MM.1S (cell line): ENCODE results near the gene NPS.

ENCODE experiments used
- DNase-seq: peaks from one replicate; pipeline ENCODE4 v3.0.0-alpha.2; 2015
- H2AFZ ChIP-seq: fragments of 300-600 bp; sonication (generic); 2 replicates; pipeline ENCODE4 v1.6.0; 2016; ENCODE audit warnings: antibody characterized with exemption, low read length
- H3F3A ChIP-seq: fragments of 300-600 bp; sonication (generic); 2 replicates; pipeline ENCODE4 v1.6.1; 2016; ENCODE audit warnings: mild to moderate bottlenecking, antibody characterized with exemption, low read length, moderate library complexity, mixed read lengths; ENCODE audit not compliant: insufficient read depth
- H3K27ac ChIP-seq: fragments of 300-600 bp; sonication (generic); 2 replicates; pipeline ENCODE4 v1.5.1; 2016; ENCODE audit warnings: mild to moderate bottlenecking, low read length
- H3K27me3 ChIP-seq: fragments of 300-600 bp; sonication (generic); replicated peaks from 2 replicates; pipeline ENCODE4 v1.6.0; 2016; ENCODE audit warnings: low read length; ENCODE audit not compliant: insufficient read depth
- H3K36me3 ChIP-seq: fragments of 300-600 bp; sonication (generic); replicated peaks from 2 replicates; pipeline ENCODE4 v1.6.1; 2016; ENCODE audit warnings: mild to moderate bottlenecking, low read length, mixed read lengths; ENCODE audit not compliant: insufficient read depth
- H3K4me1 ChIP-seq: fragments of 300-600 bp; sonication (generic); 2 replicates; pipeline ENCODE4 v1.6.1; 2016; ENCODE audit warnings: low read length, mixed read lengths
- H3K4me2 ChIP-seq: fragments of 300-600 bp; sonication (generic); 2 replicates; pipeline ENCODE4 v1.6.0; 2016; ENCODE audit warnings: low read depth, low read length
- H3K4me3 ChIP-seq: fragments of 300-600 bp; sonication (generic); 2 replicates; pipeline ENCODE4 v1.5.1; 2016; ENCODE audit warnings: low read length, mixed read lengths
- H3K79me2 ChIP-seq: fragments of 300-600 bp; sonication (generic); 2 replicates; pipeline ENCODE4 v1.6.1; 2016; ENCODE audit warnings: mixed run types, low read length, mixed read lengths
- H3K9ac ChIP-seq: fragments of 300-600 bp; sonication (generic); 2 replicates; pipeline ENCODE4 v1.6.1; 2016; ENCODE audit warnings: low read length, mixed read lengths
- H3K9me2 ChIP-seq: fragments of 300-600 bp; sonication (generic); replicated peaks from 2 replicates; pipeline ENCODE4 v1.6.1; 2016; ENCODE audit warnings: mild to moderate bottlenecking, low read length, mixed read lengths; ENCODE audit not compliant: insufficient read depth
- H3K9me3 ChIP-seq: fragments of 300-600 bp; sonication (generic); replicated peaks from 2 replicates; pipeline ENCODE4 v1.6.1; 2016; ENCODE audit warnings: mild to moderate bottlenecking, low read length, mixed read lengths; ENCODE audit not compliant: insufficient read depth
- H4K20me1 ChIP-seq: fragments of 300-600 bp; sonication (generic); 2 replicates; pipeline ENCODE4 v1.6.1; 2016; ENCODE audit warnings: mild to moderate bottlenecking, low read length, moderate library complexity, mixed read lengths; ENCODE audit not compliant: insufficient read depth
- EZH2 ChIP-seq: fragments of 300-600 bp; sonication (generic); optimal IDR thresholded peaks from 2 replicates; pipeline ENCODE3; 2017; ENCODE audit warnings: low read depth, mild to moderate bottlenecking, antibody characterized with exemption, low read length, mixed read lengths
- EZH2phosphoT487 ChIP-seq: fragments of 300-600 bp; sonication (generic); IDR thresholded peaks from 2 replicates; pipeline ENCODE4 v1.6.1; 2018; ENCODE audit warnings: antibody characterized with exemption, low read length
- TF ChIP-seq, protein P1 (sequence below): fragments of 300-600 bp; sonication (generic); IDR thresholded peaks from 2 replicates; pipeline ENCODE4 v1.5.1; 2016; ENCODE audit warnings: antibody characterized with exemption, low read length, mixed read lengths

The NPS gene

DNA sequence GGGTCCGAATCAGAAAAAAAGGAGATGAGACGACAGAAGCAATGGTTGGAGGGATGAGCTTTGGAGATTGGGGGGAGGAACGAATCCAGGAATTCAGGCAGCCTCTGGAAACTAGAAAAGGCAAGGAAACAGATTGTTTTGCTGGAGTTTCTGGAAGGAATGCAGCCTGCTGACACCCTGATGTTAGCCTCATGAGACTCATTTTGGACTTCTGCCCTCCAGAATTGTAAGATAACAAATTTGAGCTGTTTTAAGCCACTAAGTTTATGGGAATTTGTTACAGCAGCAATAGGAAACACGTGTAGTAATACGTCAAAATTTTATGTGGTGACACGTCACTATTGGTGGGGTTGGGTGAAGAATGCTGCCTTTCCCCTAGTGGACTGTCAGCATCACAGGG lies 25.6 kb upstream of the NPS start:
- Histone ChIP-seq H3K36me3 (no peaks in the 10 kb centered on the region), H3K27ac (no peak overlapping the region), H4K20me1 (no peaks in the 10 kb centered on the region), H3K4me3 (no peak overlapping the region), H3K4me1 (no peaks in the 10 kb centered on the region), H3K9me3 (no peaks in the 10 kb centered on the region), H3K4me2 (no peak overlapping the region), H3F3A (no peaks in the 10 kb centered on the region), H3K79me2 (no peaks in the 10 kb centered on the region), H3K27me3 (peaks cover 6% of the 10 kb centered on the region; the same call in 1 of the 2 replicates), H3K9ac (no peak overlapping the region), H2AFZ (no peak overlapping the region), H3K9me2 (no peaks in the 10 kb centered on the region)
- no peak for TF ChIP-seq EZH2phosphoT487
- TF ChIP-seq, protein P1, sequence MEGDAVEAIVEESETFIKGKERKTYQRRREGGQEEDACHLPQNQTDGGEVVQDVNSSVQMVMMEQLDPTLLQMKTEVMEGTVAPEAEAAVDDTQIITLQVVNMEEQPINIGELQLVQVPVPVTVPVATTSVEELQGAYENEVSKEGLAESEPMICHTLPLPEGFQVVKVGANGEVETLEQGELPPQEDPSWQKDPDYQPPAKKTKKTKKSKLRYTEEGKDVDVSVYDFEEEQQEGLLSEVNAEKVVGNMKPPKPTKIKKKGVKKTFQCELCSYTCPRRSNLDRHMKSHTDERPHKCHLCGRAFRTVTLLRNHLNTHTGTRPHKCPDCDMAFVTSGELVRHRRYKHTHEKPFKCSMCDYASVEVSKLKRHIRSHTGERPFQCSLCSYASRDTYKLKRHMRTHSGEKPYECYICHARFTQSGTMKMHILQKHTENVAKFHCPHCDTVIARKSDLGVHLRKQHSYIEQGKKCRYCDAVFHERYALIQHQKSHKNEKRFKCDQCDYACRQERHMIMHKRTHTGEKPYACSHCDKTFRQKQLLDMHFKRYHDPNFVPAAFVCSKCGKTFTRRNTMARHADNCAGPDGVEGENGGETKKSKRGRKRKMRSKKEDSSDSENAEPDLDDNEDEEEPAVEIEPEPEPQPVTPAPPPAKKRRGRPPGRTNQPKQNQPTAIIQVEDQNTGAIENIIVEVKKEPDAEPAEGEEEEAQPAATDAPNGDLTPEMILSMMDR: no peak
- no peak for TF ChIP-seq EZH2
- DNase-seq: no peak

- no peaks in the 10 kb centered on the region for H3K4me1 ChIP-seq
- no peak for DNase-seq
- no peaks in the 10 kb centered on the region for H3K9me3 ChIP-seq
- H3K79me2 ChIP-seq: no peaks in the 10 kb centered on the region
- H3K27me3 ChIP-seq: peaks cover 6% of the 10 kb centered on the region; the same call in 1 of the 2 replicates
- no peak overlapping the region for H3K9ac ChIP-seq
- TF ChIP-seq EZH2phosphoT487 (no peak), EZH2 (no peak)
- TF ChIP-seq, protein P1: no peak
- H3K27ac ChIP-seq: no peak overlapping the region
- H2AFZ ChIP-seq: no peak overlapping the region
- H3K4me3 ChIP-seq: no peak overlapping the region
- H3F3A ChIP-seq: no peaks in the 10 kb centered on the region
- H3K36me3 ChIP-seq: no peaks in the 10 kb centered on the region
- no peaks in the 10 kb centered on the region for H3K9me2 ChIP-seq
- H3K4me2 ChIP-seq: no peak overlapping the region
- H4K20me1 ChIP-seq: no peaks in the 10 kb centered on the region
Measured at GRCh38 chr10:127524229-127524628, 24.9 kb upstream of the NPS start.

DNA sequence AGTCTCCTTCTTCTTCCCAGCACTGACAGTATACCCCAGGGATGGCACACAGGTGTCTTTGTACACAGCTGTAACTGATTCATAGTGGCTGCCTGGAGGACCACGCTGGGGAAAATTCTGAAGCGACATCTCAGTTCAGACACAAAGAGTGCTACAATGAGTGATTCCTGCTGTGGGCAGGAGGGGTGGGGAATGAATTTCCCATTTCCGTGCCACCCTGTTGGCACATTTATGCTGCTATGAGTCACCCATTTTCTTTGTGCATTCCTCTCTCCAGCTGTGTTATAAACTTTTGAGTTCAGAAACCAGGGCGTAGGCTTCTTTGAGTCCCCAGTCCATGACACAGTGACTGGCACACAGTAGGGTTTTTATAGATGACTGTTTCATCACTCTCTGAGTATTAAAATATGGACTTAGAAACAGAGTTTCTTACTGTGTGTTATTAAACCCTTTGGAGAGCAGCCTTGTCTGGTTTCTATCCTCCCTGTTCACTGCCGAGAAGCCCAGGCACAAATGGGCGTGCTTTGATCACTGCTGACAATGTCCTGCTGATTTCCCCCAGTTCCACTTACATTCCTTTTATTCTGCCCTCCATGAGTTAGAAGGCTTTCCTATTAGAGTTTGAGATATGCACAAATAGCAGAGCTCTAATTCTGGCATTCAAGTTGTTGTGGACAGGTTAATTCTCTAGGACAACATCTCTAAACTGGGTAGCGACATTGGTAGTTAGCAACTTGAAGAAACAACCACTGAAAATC lies 24.0 kb upstream of the NPS start:
- no peaks in the 10 kb centered on the region for H3K79me2 ChIP-seq
- H3K36me3 ChIP-seq: no peaks in the 10 kb centered on the region
- no peaks in the 10 kb centered on the region for H3K9me2 ChIP-seq
- TF ChIP-seq EZH2phosphoT487: no peak
- TF ChIP-seq, protein P1: no peak
- TF ChIP-seq EZH2: no peak
- H2AFZ ChIP-seq: no peak overlapping the region
- no peak overlapping the region for H3K9ac ChIP-seq
- no peak overlapping the region for H3K4me2 ChIP-seq
- no peak for DNase-seq
- H4K20me1 ChIP-seq: no peaks in the 10 kb centered on the region
- no peaks in the 10 kb centered on the region for H3K9me3 ChIP-seq
- no peak overlapping the region for H3K27ac ChIP-seq
- no peaks in the 10 kb centered on the region for H3K4me1 ChIP-seq
- H3F3A ChIP-seq: no peaks in the 10 kb centered on the region
- H3K27me3 ChIP-seq: peaks cover 6% of the 10 kb centered on the region; the same call in 1 of the 2 replicates
- H3K4me3 ChIP-seq: no peak overlapping the region
